ENCODE results near the gene NAGK.
"Not testable (repeated sequence)": the region's sequence is repeated elsewhere in the genome, so short reads cannot be mapped to it uniquely, and the experiment has no call there.

NAGK gene

DNA sequence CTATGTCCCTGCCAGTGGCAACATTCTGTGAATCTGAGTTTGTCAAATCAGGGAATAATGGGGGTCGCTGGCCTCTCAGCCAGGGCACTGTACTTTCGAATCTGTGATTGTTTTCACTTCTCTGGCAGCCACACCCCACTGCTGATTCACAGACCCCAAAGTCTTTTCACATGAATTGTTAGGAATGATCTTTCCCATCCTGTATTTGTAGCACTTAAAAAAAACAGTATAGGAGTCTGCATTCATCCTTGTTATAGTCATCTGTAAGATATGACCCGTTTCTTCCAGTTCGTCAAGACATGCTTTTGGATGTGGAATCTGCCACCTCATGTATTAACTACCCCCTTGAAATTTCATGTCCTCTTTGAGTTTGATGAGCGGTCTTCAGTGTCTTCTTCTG lies 928 bp downstream of the NAGK start:
- DNase-seq (ENCODE audit: low read depth in 2 of 2): no peak

DNA sequence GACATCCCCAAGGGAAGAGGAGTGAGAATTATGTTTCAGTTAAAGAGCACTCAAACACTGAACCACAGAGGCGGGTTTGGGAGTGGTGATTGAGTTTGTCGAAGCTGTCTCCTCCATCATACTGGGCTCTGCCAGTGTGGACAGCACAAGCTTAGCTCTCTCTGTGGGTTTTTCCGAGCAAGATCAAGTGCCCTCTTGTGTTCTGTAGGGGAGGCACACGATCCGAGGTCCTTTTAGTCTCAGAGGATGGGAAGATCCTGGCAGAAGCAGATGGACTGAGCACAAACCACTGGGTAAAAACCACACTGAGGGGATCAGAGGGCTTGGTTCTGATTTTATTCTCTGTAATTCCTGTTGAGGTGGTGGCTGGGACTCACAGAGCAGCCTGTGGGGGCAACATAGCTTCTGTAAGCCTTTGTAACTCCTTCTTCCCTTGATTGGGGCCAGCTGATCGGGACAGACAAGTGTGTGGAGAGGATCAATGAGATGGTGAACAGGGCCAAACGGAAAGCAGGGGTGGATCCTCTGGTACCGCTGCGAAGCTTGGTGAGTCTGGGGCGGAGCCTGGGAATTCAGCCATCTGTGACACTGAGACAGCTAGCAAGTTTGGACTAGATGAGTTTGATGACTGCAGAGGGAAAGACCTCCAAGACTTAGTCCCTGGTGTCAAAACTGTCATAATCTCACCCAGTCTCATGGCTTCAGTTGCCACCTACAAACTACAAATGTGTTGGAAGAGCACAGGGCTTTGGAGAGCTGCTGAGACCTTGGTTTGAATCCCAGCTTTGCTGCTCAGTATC lies 2.0 kb downstream of the NAGK start:
- DNase-seq (ENCODE audit: low read depth in 2 of 2): no peak

GRCh38 chr2:71071681-71072398 lies 3.4 kb downstream of the NAGK start:
- peak; percentile 36 to 45 for DNase-seq (ENCODE audit: low read depth in 2 of 2)

- DNase-seq (ENCODE audit: low read depth in 2 of 2): no peak
Observed at GRCh38 chr2:71072492-71072891, 4.0 kb downstream of the NAGK start.

- DNase-seq (ENCODE audit: low read depth in 2 of 2): no peak
Observed at GRCh38 chr2:71073475-71073874, 5.0 kb downstream of the NAGK start.

DNA sequence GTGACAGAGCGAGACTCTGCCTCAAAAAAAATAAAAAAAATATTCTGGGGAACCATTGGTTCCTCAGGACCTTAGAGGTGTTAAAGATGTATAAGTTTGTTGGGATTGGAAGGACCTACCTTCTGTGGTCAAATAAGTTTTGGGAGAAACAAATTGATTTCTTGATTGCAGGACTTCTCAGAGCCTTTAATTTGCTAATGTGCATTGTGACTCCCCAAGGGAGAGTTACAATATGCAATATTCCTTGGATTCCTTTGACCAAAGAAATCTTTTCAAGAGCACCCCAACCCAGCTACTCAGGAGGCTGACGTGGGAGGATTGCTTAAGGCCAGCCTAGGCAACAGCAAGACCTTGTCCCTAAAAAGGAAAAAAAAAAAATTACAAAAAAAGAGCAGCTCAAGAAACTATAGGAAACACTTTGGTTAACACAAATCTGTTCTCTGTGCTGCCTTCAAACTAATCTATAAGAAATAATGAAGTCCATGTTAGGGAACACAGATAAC lies 6.5 kb downstream of the NAGK start:
- no peak for DNase-seq (ENCODE audit: low read depth in 2 of 2)

GRCh38 chr2:71078624-71079023 lies 10.2 kb downstream of the NAGK start:
- no peak for DNase-seq (ENCODE audit: low read depth in 2 of 2)

DNA sequence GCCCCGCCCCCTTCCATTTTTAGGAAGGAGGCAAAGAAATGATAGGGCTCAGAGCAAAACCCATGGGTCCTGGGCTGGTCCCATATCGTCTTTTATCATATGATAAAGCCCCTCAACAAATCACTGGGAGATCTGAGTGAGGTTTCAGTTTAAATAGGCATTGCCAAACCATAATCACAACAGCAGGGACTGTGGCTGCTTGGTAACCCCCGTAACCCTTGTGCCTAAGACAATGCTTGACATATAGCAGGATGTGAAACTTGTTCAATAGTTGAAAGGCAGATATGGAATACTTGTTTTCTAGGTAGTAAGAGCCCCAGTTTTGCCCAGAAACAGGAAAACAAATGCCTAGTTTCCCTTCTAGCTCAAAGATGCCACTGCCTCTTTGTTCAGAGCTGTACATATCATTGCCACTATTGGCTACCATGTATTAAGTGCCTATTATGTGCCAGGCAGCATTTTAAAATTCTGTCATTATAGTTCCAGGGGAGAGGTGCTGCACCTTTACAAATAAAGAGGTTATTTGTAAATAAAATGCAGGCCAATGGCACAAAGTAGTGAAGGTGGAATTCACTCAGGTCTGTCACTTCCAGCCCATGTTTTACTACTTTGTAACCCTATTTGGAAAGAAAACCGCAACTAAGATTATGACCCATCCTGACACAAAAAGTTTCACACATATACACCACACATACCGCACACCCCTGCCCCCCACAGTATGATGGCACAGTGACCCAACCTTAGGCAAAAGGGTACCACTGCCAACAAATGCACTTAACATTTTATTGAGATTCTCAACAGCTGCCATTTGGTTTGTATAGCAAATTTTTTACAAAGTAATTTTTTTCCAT lies 14.2 kb downstream of the NAGK start:
- DNase-seq (ENCODE audit: low read depth in 2 of 2): peak; percentile 52 to 66

DNA sequence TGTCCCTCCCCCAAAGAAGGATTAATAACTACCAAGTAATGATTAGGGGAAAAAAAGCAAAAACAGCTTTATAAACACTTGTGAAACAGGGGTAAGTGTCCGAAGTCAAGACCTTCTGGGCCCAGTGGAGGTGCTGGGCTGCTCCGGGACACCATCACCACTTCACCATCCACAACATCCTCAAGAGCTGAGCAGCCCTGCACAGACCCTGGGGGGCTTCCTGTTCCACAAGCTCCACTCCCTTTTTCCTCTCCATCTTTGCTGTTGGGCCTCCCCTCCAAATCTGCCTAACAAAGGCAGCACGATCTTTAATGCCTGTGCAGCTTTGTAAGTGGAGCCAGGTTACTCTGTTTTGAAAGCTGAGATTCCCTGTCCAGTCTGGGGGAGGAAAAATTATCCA lies 14.8 kb downstream of the NAGK start:
- DNase-seq (ENCODE audit: low read depth in 2 of 2): not testable (repeated sequence)

GRCh38 chr2:71083752-71084312 lies 15.4 kb downstream of the NAGK start:
- not testable (repeated sequence) for DNase-seq (ENCODE audit: low read depth in 2 of 2)

DNA sequence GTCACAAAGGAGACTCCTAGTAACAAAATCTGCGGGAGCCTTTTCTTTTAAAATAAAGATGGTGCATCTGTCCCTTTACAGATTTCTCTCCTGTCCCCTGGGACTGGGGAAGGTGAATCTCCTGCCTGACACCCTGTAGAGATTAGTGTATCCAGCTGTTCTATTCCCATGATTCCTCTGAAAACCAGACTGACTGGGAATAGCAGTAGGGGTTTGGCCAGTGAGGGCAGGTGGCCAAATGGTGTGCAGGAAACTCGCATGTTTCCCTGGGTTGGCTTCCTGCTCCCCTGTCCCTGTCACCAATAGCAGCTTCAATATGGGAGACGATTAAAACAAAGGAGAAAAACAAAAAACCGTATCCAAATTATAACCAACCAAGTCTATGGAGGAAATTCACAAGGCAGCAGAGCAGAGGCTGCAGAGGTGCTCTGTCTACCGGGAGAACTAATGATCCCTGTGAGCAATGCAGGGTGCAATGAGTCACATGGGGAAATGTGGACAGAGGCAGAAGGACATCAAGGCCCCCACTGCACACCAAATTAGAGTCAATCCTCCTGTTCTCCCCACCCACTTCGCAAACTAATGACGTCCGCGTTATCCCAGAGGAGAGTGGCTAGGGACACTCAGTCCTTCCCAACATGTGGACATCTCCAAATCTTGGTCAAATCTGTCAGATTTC lies 17.0 kb downstream of the NAGK start:
- DNase-seq (ENCODE audit: low read depth in 2 of 2): not testable (repeated sequence)

DNA sequence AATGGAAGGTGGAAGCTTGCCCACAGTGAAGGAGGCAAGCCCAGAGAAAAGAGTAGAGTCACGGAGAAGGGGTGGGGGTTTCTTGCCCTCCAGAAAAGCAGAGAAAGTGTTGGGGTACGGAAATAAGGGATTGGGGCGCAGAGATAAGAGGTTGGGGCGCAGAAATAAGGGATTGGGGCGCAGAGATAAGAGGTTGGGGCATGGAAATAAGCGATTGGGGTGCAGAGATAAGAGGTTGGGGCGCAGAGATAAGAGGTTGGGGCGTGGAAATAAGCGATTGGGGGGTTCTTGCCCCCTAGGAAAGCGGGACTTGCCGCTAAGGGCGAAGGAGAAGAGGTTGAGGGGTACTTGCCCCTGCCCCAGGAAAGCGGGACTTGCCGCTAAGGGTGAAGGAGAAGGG lies 21.0 kb downstream of the NAGK start:
- not testable (repeated sequence) for DNase-seq (ENCODE audit: low read depth in 2 of 2)

DNA sequence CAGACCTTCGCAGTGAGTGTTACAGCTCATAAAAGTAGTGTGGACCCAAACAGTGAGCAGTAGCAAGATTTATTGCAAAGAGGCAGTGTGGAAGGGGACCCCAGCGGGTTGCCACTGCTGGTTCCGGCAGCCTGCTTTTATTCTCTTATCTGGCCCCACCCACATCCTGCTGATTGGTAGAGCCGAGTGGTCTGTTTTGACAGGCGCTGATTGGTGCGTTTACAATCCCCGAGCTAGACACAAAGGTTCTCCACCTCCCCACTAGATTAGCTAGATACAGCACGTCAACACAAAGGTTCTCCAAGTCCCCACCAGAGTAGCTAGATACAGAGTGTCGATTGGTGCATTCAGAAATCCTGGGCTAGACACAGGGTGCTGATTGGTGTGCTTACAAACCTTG lies 23.4 kb downstream of the NAGK start:
- DNase-seq (ENCODE audit: low read depth in 2 of 2): not testable (repeated sequence)

DNA sequence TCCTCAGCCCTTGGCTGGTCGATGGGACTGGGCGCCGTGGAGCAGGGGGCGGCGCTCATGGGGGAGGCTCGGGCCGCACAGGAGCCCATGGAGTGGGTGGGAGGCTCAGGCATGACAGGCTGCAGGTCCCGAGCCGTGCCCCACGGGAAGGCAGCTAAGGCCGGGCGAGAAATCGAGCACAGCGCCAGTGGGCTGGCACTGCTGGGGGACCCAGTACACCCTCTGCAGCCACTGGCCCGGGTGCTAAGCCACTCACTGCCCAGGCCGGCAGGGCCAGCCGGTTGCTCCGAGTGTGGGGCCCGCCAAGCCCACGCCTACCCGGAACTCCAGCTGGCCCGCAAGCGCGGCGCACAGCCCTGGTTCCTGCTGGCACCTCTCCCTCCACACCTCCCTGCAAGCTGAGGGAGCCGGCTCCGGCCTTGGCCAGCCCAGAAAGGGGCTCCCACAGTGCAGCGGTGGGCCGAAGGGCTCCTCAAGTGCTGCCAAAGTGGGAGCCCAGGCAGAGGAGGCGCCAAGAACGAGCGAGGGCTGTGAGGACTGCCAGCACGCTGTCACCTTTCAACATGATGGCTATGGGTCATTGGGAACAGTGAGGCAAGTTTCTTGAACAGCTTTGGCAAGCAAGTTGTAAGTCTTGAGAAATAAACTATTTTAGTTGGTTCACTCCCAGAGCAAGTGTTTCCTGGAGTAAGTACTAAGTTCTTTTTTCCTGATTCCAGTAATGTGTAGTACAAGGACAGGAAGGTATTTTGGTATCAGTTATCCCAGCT lies 24.2 kb downstream of the NAGK start:
- not testable (repeated sequence) for DNase-seq (ENCODE audit: low read depth in 2 of 2)

DNA sequence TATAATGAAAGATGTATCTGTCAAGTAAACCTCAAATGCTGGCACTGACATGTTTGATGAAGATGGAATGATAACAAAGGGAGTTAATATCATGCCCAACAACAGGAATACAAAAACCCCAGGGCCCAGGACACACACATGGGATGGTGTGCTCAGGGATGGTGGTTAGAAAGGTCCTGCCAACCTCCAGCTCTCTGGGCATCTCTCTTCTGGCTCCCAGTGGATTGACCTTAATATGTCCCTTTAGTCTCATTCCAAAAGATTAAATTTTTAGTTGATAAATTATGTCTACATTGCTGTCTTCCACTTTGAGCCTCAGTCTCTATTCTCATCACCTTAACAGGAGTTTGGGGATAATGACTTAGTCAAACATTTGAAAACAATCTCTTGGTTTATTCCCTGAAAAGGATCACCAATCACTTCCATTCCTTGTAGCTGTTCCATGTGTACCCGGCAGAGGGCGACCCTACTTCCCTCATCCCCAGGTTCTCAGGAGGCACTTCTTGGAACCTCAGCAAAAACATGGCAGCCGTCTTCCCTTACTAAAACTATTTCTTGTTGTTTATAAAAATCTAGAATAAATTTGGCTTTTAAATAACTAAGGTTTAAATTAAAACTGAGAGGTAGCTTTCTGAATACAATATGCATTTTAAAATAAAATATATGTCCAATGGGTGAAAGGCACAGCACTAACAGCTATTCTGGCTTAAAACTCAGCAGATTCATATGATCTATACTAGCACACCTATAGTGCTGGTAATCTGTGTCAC lies 31.9 kb downstream of the NAGK start:
- DNase-seq (ENCODE audit: low read depth in 2 of 2): peak in 1 of 2 donors; percentile 38

- DNase-seq (ENCODE audit: low read depth in 2 of 2): no peak
Observed at GRCh38 chr2:71101656-71102055, 33.2 kb downstream of the NAGK start.

- no peak for DNase-seq (ENCODE audit: low read depth in 2 of 2)
Observed at GRCh38 chr2:71102981-71103681, 34.7 kb downstream of the NAGK start.

- DNase-seq (ENCODE audit: low read depth in 2 of 2): no peak
Observed at GRCh38 chr2:71103809-71104208, 35.4 kb downstream of the NAGK start.

DNA sequence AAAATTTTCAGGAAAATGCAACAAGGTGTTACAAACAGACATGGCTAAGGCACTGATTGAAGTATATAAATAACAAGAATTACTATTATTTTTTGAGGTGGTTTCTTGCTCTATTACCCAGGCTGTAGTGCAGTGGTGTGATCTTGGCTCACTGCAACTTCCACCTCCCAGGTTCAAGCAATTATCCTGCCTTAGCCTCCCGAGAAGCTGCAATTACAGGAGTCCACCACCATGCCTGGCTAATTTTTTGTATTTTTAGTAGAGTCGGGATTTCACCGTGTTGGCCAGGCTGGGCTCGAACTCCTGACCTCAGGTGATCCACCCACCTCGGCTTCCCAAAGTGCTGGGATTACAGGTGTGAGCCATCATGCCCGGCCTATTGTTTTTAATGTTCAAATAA lies 38.0 kb downstream of the NAGK start:
- DNase-seq (ENCODE audit: low read depth in 2 of 2): not testable (repeated sequence)

Measured in stimulated activated CD4-positive, alpha-beta T cell treated with anti-CD3 and anti-CD28 coated beads, Interleukin-15, amount 100 ng/mL, for 48 hours (primary cell).